HFF-Myc (cell line): Measurements from ENCODE around the gene CAMK1D.

ENCODE experiments used
- DNase-seq: peaks from one replicate; pipeline ENCODE4 v3.0.0-alpha.2; 2011; ENCODE audit warnings: low read depth; ENCODE audit errors: extremely low read depth
- H3K4me3 ChIP-seq: replicated peaks from 2 replicates; pipeline ENCODE4 v1.5.1; 2011; ENCODE audit warnings: low read depth, mild to moderate bottlenecking, control low read depth, low read length
- TF ChIP-seq, protein P1 (sequence below): IDR thresholded peaks from 2 replicates; pipeline ENCODE4 v1.5.1; 2012; ENCODE audit warnings: mild to moderate bottlenecking, low read depth, low read length, control low read depth; ENCODE audit errors: missing control alignments

CAMK1D gene

DNA sequence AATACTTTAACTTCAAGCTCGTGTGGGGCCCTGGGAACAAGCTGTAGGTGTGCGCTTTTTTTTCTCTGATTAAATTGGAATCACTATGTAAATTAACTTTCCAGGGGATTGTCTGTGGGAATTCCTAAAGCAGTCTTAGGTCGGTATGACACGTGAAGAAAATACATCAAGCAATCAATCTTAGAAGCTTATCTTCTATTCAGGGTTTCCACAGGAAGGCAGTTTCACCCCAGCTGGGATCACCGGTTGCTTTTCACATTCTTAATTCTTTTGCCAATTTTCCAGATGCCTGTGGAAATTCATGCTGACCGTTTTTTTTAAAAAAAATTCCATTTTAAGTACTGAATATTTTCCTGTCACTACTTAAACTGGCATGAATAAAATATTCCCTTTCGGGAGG, 41.9 kb downstream of the CAMK1D start:
- TF ChIP-seq, protein P1, sequence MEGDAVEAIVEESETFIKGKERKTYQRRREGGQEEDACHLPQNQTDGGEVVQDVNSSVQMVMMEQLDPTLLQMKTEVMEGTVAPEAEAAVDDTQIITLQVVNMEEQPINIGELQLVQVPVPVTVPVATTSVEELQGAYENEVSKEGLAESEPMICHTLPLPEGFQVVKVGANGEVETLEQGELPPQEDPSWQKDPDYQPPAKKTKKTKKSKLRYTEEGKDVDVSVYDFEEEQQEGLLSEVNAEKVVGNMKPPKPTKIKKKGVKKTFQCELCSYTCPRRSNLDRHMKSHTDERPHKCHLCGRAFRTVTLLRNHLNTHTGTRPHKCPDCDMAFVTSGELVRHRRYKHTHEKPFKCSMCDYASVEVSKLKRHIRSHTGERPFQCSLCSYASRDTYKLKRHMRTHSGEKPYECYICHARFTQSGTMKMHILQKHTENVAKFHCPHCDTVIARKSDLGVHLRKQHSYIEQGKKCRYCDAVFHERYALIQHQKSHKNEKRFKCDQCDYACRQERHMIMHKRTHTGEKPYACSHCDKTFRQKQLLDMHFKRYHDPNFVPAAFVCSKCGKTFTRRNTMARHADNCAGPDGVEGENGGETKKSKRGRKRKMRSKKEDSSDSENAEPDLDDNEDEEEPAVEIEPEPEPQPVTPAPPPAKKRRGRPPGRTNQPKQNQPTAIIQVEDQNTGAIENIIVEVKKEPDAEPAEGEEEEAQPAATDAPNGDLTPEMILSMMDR, result no peak
- no peak for DNase-seq
- H3K4me3 ChIP-seq, result no peak overlapping the region

DNA sequence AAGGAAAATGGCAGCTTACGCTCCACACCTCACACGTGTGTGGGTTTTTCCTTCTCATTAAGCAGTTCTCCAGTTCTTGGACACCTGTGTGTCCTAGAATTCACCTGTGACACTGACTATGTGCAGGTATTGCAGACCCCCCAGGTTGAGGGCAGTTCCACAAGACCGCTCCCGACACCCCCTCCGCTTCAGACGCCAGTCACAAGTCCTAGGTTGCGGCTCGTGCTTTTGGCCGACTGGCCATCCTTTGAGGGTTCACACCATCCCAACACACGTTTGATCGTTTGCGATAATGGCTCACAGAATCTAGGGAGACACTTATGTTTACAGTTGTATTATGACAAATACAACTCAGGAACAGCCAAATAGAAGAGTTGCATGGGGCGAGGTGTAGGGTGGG, 44.5 kb downstream of the CAMK1D start:
- no peak for DNase-seq
- TF ChIP-seq, protein P1, result no peak

DNA sequence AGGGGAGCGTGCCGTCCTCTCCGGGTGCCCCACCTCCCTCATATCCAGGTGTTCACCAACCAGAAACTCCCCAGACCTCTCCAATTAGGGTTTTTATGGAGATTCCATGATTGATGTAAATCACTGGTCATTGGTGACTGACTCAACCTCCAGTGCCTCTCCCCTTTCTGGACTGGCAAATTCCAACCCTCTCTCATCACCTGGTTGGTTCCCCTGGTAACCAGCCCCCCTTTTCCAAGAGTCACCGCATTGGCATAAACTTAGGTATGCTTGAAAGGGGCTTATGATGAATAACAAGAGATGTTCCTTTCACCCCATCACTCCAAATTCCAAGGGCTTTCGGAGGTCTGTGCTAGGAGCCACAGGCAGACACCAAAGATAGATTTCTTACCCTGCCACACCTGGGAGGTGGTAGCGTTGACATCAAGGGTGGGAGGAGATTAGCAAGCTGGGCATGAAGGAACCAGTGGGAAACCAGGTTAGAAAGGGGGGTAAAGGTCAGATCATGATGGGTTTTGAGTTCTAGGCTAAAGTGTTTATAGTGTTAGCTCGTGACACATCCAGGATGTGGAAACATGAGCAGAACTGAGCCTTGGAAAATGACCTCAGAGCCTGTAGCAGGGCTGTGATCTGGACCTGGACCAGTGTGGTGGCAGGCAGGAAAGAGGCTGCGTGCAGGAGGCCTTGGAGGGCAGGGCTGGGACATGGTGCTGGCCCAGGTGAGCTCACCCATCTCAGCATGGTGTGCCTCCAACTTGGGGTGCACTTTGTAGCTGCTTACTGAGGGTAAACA, 45.1 kb downstream of the CAMK1D start:
- no peak for DNase-seq
- TF ChIP-seq, protein P1, result no peak
- no peak overlapping the region for H3K4me3 ChIP-seq

More for the DNA sequence above, 44.5 kb downstream of the CAMK1D start:
- no peak overlapping the region for H3K4me3 ChIP-seq

DNA sequence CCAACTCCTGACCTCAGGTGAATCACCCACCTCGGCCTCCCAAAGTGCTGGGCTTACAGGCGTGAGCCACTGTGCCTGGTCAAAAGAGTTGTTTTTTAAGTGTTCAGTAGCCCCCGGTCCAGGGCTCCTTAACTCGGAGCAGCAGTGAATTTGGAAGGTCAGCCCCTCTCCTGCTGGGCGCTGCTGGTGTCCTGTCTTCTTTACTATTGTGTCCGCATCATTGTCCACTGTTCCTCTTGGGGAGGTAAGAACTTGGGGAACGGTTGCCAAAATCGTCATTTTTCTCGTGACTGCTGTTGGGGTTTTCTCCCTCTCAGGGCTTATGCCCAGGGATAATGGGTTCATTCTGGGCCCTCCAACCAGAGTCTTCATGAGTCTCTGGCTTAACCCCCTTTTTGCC, 46.7 kb downstream of the CAMK1D start:
- no peak for DNase-seq
- H3K4me3 ChIP-seq, result no peak overlapping the region
- TF ChIP-seq, protein P1, result no peak

DNA sequence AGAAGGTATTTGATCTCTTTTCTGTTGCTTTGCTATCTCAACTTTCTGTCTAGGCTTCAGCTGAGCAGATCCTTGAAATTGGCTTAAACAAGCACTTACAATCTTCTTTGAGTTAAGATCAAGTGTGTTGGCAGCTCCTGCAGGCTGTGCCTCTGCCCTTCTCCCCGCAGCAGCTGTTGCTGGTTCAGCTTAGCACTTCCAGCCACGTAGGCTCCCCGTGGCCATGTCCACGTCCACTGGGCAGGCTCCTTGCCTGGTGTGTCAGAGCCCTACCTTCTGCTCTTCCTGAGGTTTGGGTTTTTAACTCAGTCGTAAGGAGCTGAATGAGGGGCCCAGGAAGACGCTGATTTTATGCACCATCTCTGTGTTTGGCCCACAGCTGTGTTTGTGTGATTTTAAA, 47.2 kb downstream of the CAMK1D start:
- no peak for DNase-seq
- H3K4me3 ChIP-seq, result no peak overlapping the region
- TF ChIP-seq, protein P1, result no peak

DNA sequence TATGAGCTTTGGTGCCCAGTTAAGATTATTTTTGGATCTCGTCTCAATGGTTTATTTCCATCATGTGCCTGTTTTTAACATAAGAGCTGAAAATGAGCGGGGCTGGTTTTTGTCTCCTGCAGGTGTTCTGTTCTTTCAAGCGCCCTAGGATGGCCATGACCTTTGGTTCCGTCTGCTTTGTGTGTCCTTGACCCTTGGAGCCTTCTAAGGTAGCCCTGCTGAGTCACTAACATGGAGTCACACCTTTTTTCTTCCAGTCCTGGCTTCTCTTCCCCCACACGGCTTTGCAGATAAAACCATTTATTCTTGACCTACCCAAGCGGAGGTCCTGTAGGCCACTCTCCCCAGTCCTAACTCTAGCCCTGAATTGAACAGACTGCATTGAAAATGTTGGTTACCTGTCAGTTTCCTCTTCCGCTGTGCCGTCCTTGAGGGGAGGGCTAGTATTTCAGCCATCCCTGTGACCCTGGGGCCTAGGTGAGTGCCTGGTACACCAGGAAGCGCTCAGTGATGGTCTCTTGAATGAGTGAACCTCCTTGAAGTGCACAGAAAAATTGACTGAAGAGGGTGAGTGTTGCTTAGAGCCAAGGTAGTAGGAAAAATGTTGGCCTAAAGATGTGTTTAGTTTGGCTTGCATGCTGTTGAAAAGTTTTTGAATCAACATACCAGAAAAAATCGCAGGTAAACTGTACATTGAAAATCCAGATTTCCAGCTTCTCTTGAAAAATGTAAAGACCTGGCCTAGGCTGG, 48.0 kb downstream of the CAMK1D start:
- DNase-seq, result no peak
- TF ChIP-seq, protein P1, result no peak
- no peak overlapping the region for H3K4me3 ChIP-seq
